Large intestine (tissue), 3 donors: ENCODE data around the gene MCM5. TPM values are rescaled to one million over a fixed set of nuclear protein-coding genes. Genes with fewer than 3 reads are reported as not detected.
A peak's percentile ranks its signal among the peaks of the same experiment; 100 is the strongest.
"Not testable (repeated sequence)": the region's sequence is repeated elsewhere in the genome, so short reads cannot be mapped to it uniquely, and the experiment has no call there.

ENCODE experiments used
- DNase-seq, 2 donors: peaks; one replicate each; pipeline versions ENCODE4 v3.0.0 to v3.0.0-alpha.2; 2013
- H3K27ac ChIP-seq: one replicate; pipeline ENCODE4 v1.5.1; 2013; ENCODE audit warnings: low read length
- H3K27me3 ChIP-seq: 2 replicates; pipeline ENCODE4 v1.6.1; 2013; ENCODE audit warnings: low read length; ENCODE audit not compliant: control insufficient read depth, insufficient read depth
- H3K36me3 ChIP-seq: 2 replicates; pipeline ENCODE4 v1.6.1; 2013; ENCODE audit warnings: low read length; ENCODE audit not compliant: control insufficient read depth, insufficient read depth
- H3K4me1 ChIP-seq: one replicate; pipeline ENCODE4 v1.6.1; 2013; ENCODE audit warnings: low read length; ENCODE audit not compliant: control insufficient read depth, insufficient read depth
- H3K4me3 ChIP-seq: one replicate; pipeline ENCODE4 v1.5.1; 2013; ENCODE audit warnings: low read length
- H3K9me3 ChIP-seq: one replicate; pipeline ENCODE4 v1.6.1; 2013; ENCODE audit warnings: mild to moderate bottlenecking, low read depth, low read length, moderate library complexity; ENCODE audit not compliant: control insufficient read depth
- WGBS: methylation state at CpG from one replicate; pipeline ENCODE4 v1.1.5; 2013; ENCODE audit warnings: low lambda C conversion rate; ENCODE audit not compliant: insufficient coverage; 5-methylcytosine and 5-hydroxymethylcytosine counted together
- polyA plus RNA-seq: library from polyadenylated mRNA; unstranded; fragments of 120-200 nt; gene quantifications from one replicate; pipeline ENCODE4 v1.2.1, GENCODE V29; 2013

The MCM5 gene
- polyA plus RNA-seq, 1 donor = 41.0 TPM

- no CpG with 5 or more reads among the region's 19 CpGs for whole genome bisulfite sequencing
- Histone ChIP-seq H3K9me3 (no peaks in the 10 kb centered on the region), H3K27me3 (no peaks in the 10 kb centered on the region), H3K4me1 (peaks cover 20% of the 10 kb centered on the region), H3K36me3 (peaks cover 39% of the 10 kb centered on the region), H3K4me3 (no peak overlapping the region), H3K27ac (no peak overlapping the region)
- DNase-seq = no peak
Observed at GRCh38 chr22:35386670-35387288, 13.2 kb upstream of the MCM5 start.

- no peak for DNase-seq
- 100% methylated on average over 1 of the region's 5 CpGs for WGBS
- H3K36me3 ChIP-seq = peaks cover 37% of the 10 kb centered on the region
Observed at GRCh38 chr22:35390933-35391332, 9.0 kb upstream of the MCM5 start.

GRCh38 chr22:35392357-35392756 is 7.6 kb upstream of the MCM5 start:
- Histone ChIP-seq H3K27me3 (no peaks in the 10 kb centered on the region), H3K36me3 (peaks cover 26% of the 10 kb centered on the region), H3K9me3 (no peaks in the 10 kb centered on the region), H3K4me3 (no peak overlapping the region), H3K4me1 (peaks cover 16% of the 10 kb centered on the region), H3K27ac (no peak overlapping the region)
- no CpG with 5 or more reads among the region's 2 CpGs for WGBS
- no peak for DNase-seq

More at GRCh38 chr22:35390933-35391332, 9.0 kb upstream of the MCM5 start:
- no peak overlapping the region for H3K4me3 ChIP-seq
- peaks cover 12% of the 10 kb centered on the region for H3K4me1 ChIP-seq
- H3K27me3 ChIP-seq = no peaks in the 10 kb centered on the region
- no peaks in the 10 kb centered on the region for H3K9me3 ChIP-seq
- no peak overlapping the region for H3K27ac ChIP-seq

- DNase-seq = peak in 1 of 2 donors; percentile 42
- Histone ChIP-seq H3K9me3 (no peaks in the 10 kb centered on the region), H3K27ac (no peak overlapping the region), H3K4me3 (no peak overlapping the region), H3K27me3 (no peaks in the 10 kb centered on the region), H3K36me3 (peaks cover 21% of the 10 kb centered on the region), H3K4me1 (peaks cover 17% of the 10 kb centered on the region)
- WGBS = 100% methylated on average over 1 of the region's 16 CpGs
Observed at GRCh38 chr22:35393116-35394010, 6.6 kb upstream of the MCM5 start.

GRCh38 chr22:35394011-35394312 is 6.0 kb upstream of the MCM5 start:
- Histone ChIP-seq H3K27me3 (no peaks in the 10 kb centered on the region), H3K4me3 (no peak overlapping the region), H3K27ac (no peak overlapping the region), H3K36me3 (peaks cover 21% of the 10 kb centered on the region), H3K4me1 (peaks cover 17% of the 10 kb centered on the region), H3K9me3 (no peaks in the 10 kb centered on the region)
- WGBS = no CpG with 5 or more reads among the region's 4 CpGs
- no peak for DNase-seq

- Histone ChIP-seq H3K27me3 (no peaks in the 10 kb centered on the region), H3K9me3 (peaks cover 3% of the 10 kb centered on the region), H3K4me3 (no peak overlapping the region), H3K4me1 (peaks cover 17% of the 10 kb centered on the region), H3K27ac (no peak overlapping the region), H3K36me3 (peaks cover 15% of the 10 kb centered on the region)
- no peak for DNase-seq
- WGBS = no CpG with 5 or more reads among the region's 5 CpGs
Observed at GRCh38 chr22:35394810-35395563, 5.0 kb upstream of the MCM5 start.

GRCh38 chr22:35396622-35397021 is 3.3 kb upstream of the MCM5 start:
- H3K4me3 ChIP-seq, H3K27me3 ChIP-seq, H3K27ac ChIP-seq, H3K9me3 ChIP-seq, DNase-seq, H3K36me3 ChIP-seq: not testable (repeated sequence)
- peaks cover 16% of the 10 kb centered on the region for H3K4me1 ChIP-seq
- WGBS = no CpG with 5 or more reads among the region's 6 CpGs

GRCh38 chr22:35397095-35397904 is 2.6 kb upstream of the MCM5 start:
- Histone ChIP-seq H3K27ac (peak overlapping the region; percentile 52), H3K4me1 (peaks cover 13% of the 10 kb centered on the region), H3K4me3 (no peak overlapping the region), H3K9me3 (peaks cover 3% of the 10 kb centered on the region), H3K36me3 (peaks cover 11% of the 10 kb centered on the region), H3K27me3 (no peaks in the 10 kb centered on the region)
- DNase-seq = peak in 1 of 2 donors; percentile 63
- 20% methylated on average over 3 of the region's 13 CpGs for WGBS

- Histone ChIP-seq H3K27ac (no peak overlapping the region), H3K4me3 (no peak overlapping the region), H3K4me1 (peaks cover 5% of the 10 kb centered on the region), H3K36me3 (peaks cover 15% of the 10 kb centered on the region), H3K27me3 (no peaks in the 10 kb centered on the region), H3K9me3 (peaks cover 3% of the 10 kb centered on the region)
- no CpG with 5 or more reads among the region's 4 CpGs for WGBS
- no peak for DNase-seq
Observed at GRCh38 chr22:35398591-35398973, 1.4 kb upstream of the MCM5 start.
